Stimulated activated CD4-positive, alpha-beta T cell treated with anti-CD3 and anti-CD28 coated beads, Interleukin-15, amount 100 ng/mL, for 48 hours (primary cell): ENCODE results near the gene PDE4B.

ENCODE experiments used
- DNase-seq, 2 donors: peaks; one replicate each; pipeline ENCODE4 v3.0.0-alpha.2; 2020; ENCODE audit warnings: low read depth in 2 of 2

The PDE4B gene

DNA sequence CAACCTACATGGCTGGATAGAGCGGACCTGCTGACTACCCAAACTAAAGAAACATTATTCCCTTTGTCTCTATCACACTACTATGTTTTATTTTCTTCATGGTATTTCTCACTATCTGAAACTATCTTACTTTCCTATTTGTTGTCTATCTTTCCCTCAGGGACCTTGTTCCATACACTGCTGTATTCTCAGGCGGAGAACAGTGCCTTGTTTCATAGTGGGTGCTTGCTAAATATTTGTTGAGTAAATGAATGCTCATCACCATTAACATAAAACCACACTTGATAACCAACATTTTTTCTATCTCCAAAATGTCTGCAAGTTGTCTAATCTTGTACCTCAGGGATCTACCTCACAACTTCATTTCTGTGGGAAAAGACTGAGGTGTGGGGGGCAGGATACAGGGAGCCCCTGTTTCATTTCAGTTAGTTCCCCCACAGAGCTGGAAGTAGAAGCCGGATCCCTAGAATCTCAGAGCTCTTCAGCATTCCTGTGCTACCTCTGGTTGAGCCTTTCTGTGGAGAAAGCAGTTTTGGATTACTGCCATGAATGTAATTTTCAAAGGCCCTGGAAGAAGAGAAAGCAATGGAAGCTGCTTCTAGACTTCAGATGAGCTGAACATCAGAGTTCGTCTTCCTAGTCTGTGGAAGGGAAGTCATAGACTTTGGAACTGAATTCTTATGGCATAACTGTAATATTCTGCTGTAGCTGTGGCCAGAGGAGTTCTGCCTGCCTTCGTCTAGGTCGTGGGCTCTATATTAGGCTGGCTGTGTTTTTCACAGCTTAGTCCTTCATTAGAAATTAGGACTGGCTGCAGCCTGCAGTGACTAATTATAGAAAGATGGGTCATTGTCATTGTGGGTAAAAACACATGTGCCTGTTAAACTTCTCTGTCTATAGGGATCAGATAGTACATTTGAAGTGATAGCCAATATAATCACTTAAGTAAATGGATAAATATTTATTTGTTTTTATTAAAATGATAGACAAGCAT lies 448.1 kb downstream of the PDE4B start:
- DNase-seq: no peak

DNA sequence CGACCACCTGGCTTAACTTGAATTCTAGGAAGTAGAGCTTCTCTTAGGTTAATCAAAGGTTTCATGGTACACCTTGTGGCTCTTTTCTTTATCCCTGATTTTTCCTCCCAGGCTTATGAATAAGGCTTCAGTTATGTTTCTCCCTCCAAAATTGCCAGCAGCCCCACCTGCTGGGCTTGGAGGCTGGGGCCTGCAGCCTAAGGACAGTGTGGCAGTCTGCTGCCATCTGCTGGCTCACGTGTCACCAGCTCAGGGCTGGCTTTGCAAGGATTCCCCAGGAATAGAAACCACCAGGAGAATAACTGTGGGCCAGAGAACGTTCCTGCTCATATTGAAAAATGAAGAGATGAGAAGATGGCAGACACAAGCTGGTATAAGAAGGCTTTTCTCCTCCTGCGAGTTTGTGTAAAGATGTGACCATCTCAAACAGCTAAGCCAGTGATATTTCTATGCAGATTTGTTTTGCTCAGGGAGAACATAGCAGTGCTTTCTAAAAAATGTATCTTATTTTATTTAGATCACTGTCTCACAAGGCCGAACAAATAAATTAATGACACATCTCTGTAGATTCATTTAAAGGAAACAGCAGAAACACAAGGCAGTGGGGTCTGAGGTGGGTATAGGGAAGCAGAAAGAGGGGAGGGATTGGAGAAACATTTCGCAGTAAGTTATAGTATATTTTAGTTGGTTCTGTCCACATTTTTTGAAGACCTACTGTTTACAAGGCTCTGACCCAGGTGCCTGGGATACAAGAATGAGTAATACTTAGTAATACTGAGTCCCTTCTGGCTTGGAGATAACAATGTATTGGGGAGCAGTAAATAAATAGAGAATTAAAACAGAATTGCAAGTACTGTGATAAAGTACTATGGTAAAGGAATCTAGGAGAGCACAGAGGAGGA lies 450.2 kb downstream of the PDE4B start:
- DNase-seq: peak; percentile 59 to 70

DNA sequence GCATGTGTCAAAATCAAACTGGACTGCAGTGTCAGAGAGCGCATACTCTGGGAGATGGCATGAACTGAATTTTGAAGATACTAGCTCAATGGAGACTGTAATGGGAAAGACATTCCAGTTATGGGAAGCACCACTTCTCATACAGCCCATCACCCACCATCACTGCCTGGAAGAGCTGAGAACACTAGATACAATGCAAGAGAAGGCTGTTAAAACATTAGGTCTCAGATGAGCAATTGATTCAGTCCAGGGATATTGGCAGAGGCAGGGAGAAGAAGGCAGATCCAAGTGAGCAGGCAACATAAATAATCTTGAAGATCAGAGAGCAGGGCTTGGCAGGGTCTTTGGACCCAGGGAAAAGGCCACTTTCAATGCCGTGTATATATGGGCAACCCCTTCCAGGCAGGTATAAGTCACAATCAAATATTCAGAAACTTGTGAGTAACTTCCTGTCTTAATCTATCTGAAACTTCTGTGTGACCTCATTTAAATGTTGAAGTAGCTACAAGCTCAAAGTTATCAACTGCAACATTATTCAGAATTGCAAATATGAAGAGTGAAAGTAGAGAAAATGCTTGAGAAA lies 450.9 kb downstream of the PDE4B start:
- DNase-seq: no peak

- no peak for DNase-seq
These were observed 451.7 kb downstream of the PDE4B start for GRCh38 chr1:66244429-66244828.

GRCh38 chr1:66245691-66246090 lies 453.0 kb downstream of the PDE4B start:
- DNase-seq: no peak

GRCh38 chr1:66246351-66247269 lies 453.9 kb downstream of the PDE4B start:
- DNase-seq: no peak

DNA sequence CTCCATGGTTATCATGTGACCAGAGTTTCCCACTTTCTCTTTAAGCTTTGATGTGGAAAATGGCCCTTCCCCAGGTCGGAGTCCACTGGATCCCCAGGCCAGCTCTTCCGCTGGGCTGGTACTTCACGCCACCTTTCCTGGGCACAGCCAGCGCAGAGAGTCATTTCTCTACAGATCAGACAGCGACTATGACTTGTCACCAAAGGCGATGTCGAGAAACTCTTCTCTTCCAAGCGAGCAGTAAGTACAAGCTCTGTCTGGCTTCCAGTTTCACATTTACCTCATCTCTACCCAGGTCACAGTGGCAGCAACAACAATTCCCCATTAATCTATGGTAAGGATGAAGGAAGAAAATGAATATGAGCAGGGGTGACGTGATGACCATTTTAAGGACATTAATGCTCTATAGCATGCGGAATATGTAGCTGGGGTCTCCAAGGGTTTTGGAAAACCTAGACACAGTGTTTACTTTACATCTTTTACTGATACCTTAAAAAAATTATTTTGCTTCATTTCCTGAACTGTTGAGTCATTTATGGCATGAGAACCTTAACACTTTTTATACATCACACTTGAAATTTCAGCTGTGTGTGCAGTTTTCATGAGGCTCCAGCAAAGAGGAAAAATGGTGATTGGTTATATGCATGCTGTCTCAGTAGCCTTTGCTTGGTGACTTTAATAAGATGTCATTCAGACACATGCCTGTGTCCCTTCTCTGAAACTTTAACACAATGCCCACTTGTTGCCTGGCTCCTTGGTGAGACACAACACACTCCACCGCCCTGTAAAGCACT lies 454.9 kb downstream of the PDE4B start:
- DNase-seq: peak; percentile 33 to 44

GRCh38 chr1:66248257-66248656 lies 455.6 kb downstream of the PDE4B start:
- DNase-seq: no peak

GRCh38 chr1:66248746-66249145 lies 456.1 kb downstream of the PDE4B start:
- DNase-seq: no peak

GRCh38 chr1:66250075-66250474 lies 457.4 kb downstream of the PDE4B start:
- DNase-seq: no peak

GRCh38 chr1:66250478-66250877 lies 457.8 kb downstream of the PDE4B start:
- DNase-seq: no peak

DNA sequence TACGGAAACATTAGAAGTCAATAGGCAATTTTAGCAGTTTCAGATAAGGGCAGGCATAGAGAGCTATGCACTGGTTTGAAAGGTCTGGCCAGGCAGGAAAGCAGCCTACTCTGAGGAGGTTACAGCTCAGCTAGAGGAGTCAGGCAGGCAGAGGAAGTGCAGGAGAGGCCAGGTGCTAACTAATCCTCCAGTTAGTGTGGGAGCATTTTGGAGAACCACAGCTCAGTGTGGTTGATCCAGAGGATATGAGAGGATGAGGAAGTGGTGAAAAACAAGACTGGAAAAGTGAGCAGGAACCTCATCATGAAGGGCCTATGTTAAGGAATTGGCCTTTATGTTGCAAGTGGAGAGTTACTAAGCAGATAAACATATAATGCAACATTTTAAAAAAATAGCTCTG lies 458.9 kb downstream of the PDE4B start:
- DNase-seq: no peak

DNA sequence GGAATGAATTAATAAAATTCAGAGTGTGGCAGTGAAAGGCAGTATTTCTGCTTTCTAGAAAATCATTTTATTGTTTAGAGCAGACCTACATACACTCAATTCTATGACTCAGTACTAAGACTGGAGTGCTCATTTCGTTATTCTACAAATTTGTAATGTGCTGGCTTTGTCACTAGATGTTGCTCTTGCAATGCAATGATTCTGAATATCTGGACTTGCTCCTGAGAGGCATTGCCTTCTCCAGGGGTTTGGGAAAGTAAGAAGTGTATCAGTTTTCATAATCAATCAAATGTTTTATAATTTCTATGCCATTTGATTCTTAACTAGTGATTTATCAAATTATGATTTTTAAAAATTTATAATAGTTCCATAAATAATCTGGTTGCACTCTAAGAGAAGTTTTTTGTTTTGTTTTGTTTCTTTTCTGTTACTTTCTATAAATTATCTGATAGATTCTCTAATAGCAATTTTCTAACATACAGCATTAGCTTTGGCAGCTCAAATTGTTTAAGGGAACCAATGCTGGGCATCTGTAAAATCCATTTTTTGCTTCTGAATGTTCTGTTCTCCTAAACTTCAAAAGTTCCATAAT lies 460.7 kb downstream of the PDE4B start:
- no peak for DNase-seq

- DNase-seq: no peak
These were observed 462.1 kb downstream of the PDE4B start for GRCh38 chr1:66254785-66255184.

- DNase-seq: no peak
These were observed 464.2 kb downstream of the PDE4B start for GRCh38 chr1:66256629-66257572.

- DNase-seq: no peak
These were observed 465.9 kb downstream of the PDE4B start for GRCh38 chr1:66258404-66259105.

GRCh38 chr1:66261364-66261763 lies 468.7 kb downstream of the PDE4B start:
- DNase-seq: no peak
